Measurements from ENCODE around the gene TMEM167A.

TMEM167A gene

GRCh38 chr5:83035373-83036100 lies 41.7 kb downstream of the TMEM167A start:
- DNase-seq (ENCODE audit: low read depth, low spot score) = no peak

GRCh38 chr5:83034528-83035207 lies 42.5 kb downstream of the TMEM167A start:
- no peak for DNase-seq (ENCODE audit: low read depth, low spot score)

- no peak for DNase-seq (ENCODE audit: low read depth, low spot score)
Measured at GRCh38 chr5:83034036-83034435, 43.2 kb downstream of the TMEM167A start.

- no peak for DNase-seq (ENCODE audit: low read depth, low spot score)
Measured at GRCh38 chr5:83031381-83031780, 45.8 kb downstream of the TMEM167A start.

- no peak for DNase-seq (ENCODE audit: low read depth, low spot score)
Measured at GRCh38 chr5:83029912-83030311, 47.3 kb downstream of the TMEM167A start.

GRCh38 chr5:83026930-83027687 lies 50.1 kb downstream of the TMEM167A start:
- DNase-seq (ENCODE audit: low read depth, low spot score) = no peak

- DNase-seq (ENCODE audit: low read depth, low spot score) = no peak
Measured at GRCh38 chr5:83026516-83026915, 50.7 kb downstream of the TMEM167A start.

- DNase-seq (ENCODE audit: low read depth, low spot score) = no peak
Measured at GRCh38 chr5:83025690-83026478, 51.3 kb downstream of the TMEM167A start.

- no peak for DNase-seq (ENCODE audit: low read depth, low spot score)
Measured at GRCh38 chr5:83022334-83022733, 54.9 kb downstream of the TMEM167A start.

GRCh38 chr5:83015676-83016075 lies 61.5 kb downstream of the TMEM167A start:
- no peak for DNase-seq (ENCODE audit: low read depth, low spot score)

- DNase-seq (ENCODE audit: low read depth, low spot score) = no peak
Measured at GRCh38 chr5:83011985-83012384, 65.2 kb downstream of the TMEM167A start.

- no peak for DNase-seq (ENCODE audit: low read depth, low spot score)
Measured at GRCh38 chr5:83009408-83009807, 67.8 kb downstream of the TMEM167A start.

GRCh38 chr5:83007755-83008154 lies 69.4 kb downstream of the TMEM167A start:
- DNase-seq (ENCODE audit: low read depth, low spot score) = no peak

GRCh38 chr5:83006683-83007283 lies 70.4 kb downstream of the TMEM167A start:
- no peak for DNase-seq (ENCODE audit: low read depth, low spot score)

GRCh38 chr5:83003791-83004190 lies 73.4 kb downstream of the TMEM167A start:
- no peak for DNase-seq (ENCODE audit: low read depth, low spot score)
